Sciatic nerve (tissue), 2 donors: ENCODE data around the gene RBPMS2. TPM values are rescaled to one million over a fixed set of nuclear protein-coding genes. Genes with fewer than 3 reads are reported as not detected.
"Not testable (repeated sequence)": the region's sequence is repeated elsewhere in the genome, so short reads cannot be mapped to it uniquely, and the experiment has no call there.

ENCODE experiments used
- ATAC-seq: fragments of 200-7000 bp; cut with Tn5 transposase; one replicate; pipeline ENCODE4 v1.9.1; 2020; ENCODE audit warnings: mild to moderate bottlenecking, moderate library complexity
- DNase-seq: peaks from one replicate; pipeline ENCODE4 v3.0.0-alpha.2; 2020; ENCODE audit warnings: low spot score
- intact Hi-C: fragments of 100-400 bp; cut with DNase I; formaldehyde crosslinking; loops from one replicate; pipeline ENCODE4 v1.14.2; 2022
- total RNA-seq: library from RNA; stranded (reverse); fragmentation: NEBNext Ultra II Directional; extraction: Animal tissue kit (Norgen Biotek cat#: 25700); gene quantifications from one replicate; pipeline ENCODE4 v1.2.1, GENCODE V29; 2021
- donor health status: DM: no; HTN: no; CAD: no.
- donor health status: DM: no; HTN: no; CAD: no.

RBPMS2 gene
- total RNA-seq, 1 donor from 2014 or later: 14.2 TPM

DNA sequence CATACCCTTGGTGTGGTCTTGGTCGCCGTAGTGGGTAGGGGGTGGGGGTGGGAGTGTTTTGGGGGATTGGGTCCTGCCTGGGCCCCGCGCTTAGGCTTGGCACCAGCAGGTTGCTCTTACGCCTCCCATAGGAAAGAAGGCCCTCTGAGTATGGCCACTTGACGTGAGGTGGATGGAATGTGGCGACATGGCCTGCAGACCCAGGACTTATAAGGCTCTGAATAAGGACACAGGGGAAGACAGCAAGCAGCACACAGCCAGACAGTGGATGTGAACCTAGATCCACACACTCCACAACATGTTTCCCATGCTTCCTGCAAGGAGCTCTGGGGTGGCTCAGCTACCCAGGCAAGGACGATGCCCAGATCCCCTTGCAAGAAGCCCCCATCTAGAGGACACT lies 12.4 kb downstream of the RBPMS2 start:
- DNase-seq (no peak), ATAC-seq (no peak)
- intact Hi-C loops: no loop called here

GRCh38 chr15:64762546-64762945 lies 12.8 kb downstream of the RBPMS2 start:
- no peak for DNase-seq
- no peak for ATAC-seq
- intact Hi-C loops: no loop called here

DNA sequence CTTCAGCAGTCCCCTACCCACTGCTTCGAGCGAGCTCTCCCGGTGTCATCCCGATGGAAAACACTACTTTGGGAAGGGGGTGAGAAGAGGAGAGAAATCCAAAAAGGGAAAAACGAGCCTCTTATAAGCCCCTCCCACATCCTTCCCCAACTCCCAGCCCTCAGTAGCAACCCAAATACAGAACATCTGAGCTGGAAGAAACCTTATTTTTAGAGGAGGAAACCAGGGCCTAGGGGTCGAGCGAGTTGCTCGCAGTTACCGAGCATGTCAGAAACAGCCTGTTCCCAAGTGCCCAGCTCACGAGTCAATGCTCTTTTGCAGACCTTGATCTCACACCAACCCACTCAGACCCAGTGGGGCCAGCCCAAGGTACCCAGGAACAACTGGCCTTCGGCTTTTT lies 14.2 kb downstream of the RBPMS2 start:
- intact Hi-C loops: no loop called here
- no peak for ATAC-seq
- no peak for DNase-seq

- intact Hi-C loops: no loop called here
- ATAC-seq: no peak
These were observed 15.3 kb downstream of the RBPMS2 start for GRCh38 chr15:64760056-64760455.

DNA sequence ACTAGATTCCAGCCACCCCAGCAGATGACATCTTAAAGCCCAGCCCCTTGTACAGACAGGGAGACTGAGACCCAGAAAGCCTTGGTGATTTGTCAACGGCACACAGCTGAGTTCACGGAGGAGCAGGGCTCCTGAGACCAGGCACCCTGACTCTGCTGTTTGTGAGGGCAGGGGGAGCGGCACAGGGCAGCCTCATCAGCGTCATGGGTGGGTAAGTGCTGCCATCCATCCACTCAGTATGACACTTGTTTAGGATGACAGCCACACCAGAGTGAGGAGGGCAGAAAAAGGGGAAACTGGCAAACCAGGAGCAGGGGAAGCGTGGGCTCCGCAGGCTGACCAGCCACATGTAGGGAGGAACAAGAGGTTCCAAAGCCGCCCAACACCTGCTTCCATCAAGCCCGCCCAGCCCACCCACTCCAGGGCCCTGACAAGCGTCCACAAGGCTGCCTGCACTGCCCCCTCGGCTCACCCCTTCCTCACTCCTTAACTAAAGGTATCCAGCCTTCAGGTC lies 19.9 kb downstream of the RBPMS2 start:
- DNase-seq (no peak), ATAC-seq (peak; percentile 39)
- intact Hi-C loops: no loop called here

More at GRCh38 chr15:64760056-64760455, 15.3 kb downstream of the RBPMS2 start:
- DNase-seq: no peak

GRCh38 chr15:64754663-64755426 lies 20.5 kb downstream of the RBPMS2 start:
- peak; percentile 16 for ATAC-seq
- intact Hi-C loops: no loop called here
- DNase-seq: no peak

GRCh38 chr15:64753480-64754185 lies 21.8 kb downstream of the RBPMS2 start:
- no peak for ATAC-seq
- no peak for DNase-seq
- intact Hi-C loops: no loop called here

DNA sequence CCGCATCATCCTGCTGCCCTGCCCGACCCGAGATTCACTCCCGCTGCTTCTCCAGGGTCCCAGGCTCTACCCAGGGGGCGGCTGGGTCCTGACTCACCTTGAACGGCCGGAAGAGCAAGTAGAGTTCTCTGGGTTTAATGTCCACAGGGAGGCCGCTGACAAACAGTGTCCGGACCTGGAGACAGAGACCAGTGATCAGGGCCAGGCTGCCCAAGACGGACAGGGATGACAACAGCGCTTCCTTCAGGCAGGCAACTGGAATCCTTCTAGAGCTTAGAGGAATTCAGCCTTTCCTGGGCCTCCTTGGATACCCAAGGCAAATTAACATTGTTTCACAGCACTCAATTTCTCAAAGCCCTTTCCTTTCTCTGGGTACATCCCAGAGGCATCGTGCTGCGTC lies 23.9 kb downstream of the RBPMS2 start:
- intact Hi-C loops: no loop called here
- ATAC-seq (no peak), DNase-seq (no peak)

- ATAC-seq (no peak), DNase-seq (no peak)
- intact Hi-C loops: no loop called here
These were observed 25.3 kb downstream of the RBPMS2 start for GRCh38 chr15:64749999-64750657.

DNA sequence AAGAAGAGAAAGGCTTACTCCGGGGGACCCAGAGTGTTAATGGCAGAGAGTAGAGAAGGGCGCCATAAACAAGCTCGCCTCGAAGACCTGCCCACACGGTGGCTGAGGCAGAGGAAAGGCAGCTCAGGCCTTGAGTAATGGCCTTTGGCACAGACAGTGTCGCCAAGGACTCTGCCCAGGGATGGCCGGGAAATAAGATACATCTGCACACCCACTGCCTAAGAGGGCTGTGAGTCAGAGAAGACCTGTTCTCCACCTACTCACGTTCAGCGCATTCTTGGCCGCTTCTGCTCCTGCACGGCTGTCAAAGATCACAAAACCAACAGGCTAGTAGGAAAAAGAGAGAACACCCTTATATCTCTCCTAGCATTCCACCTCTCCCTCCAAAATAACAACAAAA lies 26.2 kb downstream of the RBPMS2 start:
- no peak for ATAC-seq
- intact Hi-C loops: no loop called here
- no peak for DNase-seq

DNA sequence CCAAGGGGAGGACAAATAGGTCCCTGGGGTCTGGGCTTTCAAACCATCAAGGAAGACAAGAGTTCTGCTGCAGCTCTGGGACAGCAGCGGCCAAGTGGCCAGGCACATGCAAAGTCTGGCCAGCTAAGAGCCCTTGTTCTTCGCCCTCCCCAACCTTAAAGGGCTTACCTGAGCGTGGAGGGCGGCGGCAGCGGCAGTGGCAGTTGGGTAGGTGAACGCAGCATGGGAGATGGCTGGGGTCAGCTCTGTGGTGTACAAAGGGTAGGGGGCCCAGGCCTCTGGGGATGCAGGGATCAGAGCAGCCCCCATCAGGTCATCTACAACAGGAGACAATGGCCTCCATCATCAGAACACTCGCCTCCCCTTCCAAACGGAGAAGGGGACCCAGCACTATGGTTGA lies 27.1 kb downstream of the RBPMS2 start:
- intact Hi-C loops: no loop called here
- DNase-seq (no peak), ATAC-seq (no peak)

DNA sequence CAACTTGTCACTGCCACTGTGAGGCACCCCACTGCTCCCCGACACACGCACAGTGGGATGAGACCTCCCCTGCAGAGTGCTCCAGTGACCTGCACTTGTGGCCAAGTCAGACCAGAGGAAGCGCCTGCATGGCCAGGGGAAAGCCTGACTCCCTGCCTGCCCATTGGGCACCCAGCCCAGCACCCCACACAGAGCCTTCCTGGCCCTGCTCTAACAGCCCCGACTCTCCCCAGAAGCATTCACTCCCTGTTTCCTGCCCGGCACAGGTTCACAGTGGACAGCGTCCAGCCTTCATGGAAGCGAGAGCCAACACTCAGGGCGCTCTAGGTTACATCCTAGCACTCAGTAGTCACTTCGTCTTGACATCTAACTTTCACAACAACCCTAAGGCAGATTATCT lies 27.8 kb downstream of the RBPMS2 start:
- intact Hi-C loops: no loop called here
- DNase-seq (no peak), ATAC-seq (peak; percentile 31)

DNA sequence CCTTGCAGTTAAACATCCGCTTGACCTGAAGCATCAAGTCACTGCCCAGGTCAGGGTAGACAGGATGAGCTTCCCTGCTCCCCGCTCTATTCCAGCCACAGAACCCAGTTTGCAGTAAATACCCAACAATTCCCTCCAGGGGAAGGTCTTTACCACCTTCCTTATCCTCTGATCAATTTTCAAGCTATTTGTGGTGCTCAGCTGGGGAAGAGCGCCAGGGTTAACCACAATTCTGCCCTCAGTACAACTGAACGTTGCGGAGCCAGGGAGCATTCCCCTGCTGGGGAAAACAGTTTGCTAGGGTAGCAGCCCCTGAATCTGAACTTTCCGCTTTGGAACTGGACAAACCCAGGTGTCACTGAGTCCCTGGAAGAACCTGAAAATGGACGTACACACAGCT lies 28.5 kb downstream of the RBPMS2 start:
- DNase-seq: no peak
- intact Hi-C loops: no loop called here
- no peak for ATAC-seq

DNA sequence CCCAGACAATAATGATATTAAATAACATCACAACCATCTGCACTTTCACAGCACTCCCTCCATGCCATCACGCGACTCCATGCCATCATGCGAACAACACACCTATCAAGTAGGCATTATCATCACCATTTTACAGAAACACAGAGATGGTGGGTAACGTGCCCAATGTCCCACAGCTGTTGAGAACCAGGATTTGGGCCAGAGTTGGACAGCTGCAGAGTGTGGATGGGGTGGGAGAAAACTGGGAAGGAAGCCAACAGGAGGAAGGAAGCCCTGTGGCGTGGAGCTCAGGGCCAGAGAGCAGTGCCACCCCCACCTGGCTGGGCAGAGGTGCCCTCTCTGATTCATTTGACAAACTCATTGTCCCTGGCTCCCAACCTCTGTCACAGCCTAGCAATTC lies 29.0 kb downstream of the RBPMS2 start:
- intact Hi-C loops: no loop called here
- ATAC-seq (no peak), DNase-seq (no peak)

DNA sequence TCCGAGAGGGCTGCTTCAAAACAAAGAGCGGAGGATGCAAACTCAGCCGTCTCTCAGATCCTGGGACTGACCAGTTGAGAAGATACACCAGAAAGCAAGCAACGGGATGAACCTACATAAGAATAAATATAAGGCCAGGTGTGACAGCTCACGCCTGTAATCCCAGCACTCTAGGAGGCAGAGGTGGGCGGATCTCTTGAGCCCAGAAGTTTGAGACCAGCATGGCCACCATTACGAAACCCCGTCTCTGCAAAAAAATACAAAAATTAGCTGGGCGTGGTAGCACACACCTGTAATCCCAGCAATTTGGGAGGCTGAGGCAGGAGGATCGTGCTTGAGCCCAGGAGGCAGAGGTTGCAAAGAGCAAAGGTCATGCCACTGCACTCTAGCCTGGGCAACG lies 31.7 kb downstream of the RBPMS2 start:
- intact Hi-C loops: no loop called here
- no peak for DNase-seq

GRCh38 chr15:64742921-64743320 lies 32.5 kb downstream of the RBPMS2 start:
- DNase-seq (no peak), ATAC-seq (no peak)
- intact Hi-C loops: no loop called here

More for the DNA sequence above, 31.7 kb downstream of the RBPMS2 start:
- ATAC-seq: no peak

GRCh38 chr15:64742385-64742784 lies 33.0 kb downstream of the RBPMS2 start:
- intact Hi-C loops: no loop called here
- ATAC-seq (peak; percentile 31), DNase-seq (no peak)

DNA sequence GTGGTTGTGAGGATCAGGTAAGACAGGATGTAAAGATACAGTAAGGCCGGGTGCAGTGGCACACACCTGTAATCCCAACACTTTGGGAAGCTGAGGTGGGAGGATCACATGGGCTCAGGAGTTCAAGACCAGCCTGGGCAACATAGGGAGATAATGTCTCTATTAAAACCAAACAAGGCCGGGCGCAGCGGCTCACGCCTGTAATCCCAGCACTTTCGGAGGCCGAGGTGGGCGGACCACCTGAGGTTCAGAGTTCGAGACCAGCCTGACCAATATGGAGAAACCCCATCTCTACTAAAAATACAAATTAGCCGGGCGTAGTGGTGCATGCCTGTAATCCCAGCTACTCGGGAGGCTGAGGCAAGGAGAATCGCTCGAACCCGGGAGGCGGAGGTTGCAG lies 33.7 kb downstream of the RBPMS2 start:
- DNase-seq, ATAC-seq, intact Hi-C loops: not testable (repeated sequence)

DNA sequence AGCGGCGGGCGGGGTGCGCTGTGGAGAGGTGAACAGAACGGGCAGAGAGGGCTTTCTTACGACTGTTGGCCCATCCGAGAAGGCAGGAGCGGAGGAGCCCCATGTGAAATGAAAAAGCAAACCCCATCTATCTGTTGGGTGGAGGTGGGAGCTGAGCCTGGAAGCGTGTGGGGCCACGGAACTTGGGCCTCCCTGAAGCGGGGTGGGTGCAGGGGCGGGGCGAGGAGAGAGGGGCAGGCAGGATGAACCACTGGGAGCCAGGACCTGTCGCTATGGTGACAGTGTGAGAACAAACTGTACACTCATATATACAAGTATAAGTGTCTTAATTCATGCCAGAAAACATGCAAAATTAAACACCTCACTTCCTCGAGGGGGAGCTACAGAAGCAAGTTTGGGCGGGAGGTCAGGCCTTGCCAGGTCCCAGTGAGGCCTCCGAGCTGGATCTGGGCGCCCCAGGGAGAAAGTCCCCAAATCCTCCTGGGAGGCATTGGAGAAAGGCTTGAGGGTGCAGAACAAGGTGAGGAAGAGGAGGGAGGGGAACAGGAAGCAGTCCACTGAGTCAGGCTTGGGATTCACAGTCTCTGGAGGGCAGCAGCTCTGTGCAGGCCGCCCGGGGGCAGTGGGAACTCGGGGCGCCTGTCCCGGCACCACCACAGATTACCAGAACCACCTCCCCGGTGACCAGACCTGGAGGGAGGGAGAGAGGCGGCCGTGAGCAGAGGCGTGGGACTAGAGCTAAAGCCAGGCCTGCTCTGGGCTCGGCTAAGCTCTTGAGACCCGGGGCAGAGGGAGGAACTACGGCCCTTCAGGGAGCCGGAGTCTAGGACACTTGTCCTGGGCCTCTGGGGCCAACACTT lies 34.8 kb downstream of the RBPMS2 start:
- ATAC-seq (peak; percentile 76), DNase-seq (no peak)
- intact Hi-C loops: no loop called here
